ENCODE results near the gene PRPF19. TPM values are rescaled to one million over a fixed set of nuclear protein-coding genes. Genes with fewer than 3 reads are reported as not detected.

PRPF19 gene
- total RNA-seq (2014; rRNA removed; shearing (Covaris generic)), result 86.6 and 100.0 TPM in 2 replicates

DNA sequence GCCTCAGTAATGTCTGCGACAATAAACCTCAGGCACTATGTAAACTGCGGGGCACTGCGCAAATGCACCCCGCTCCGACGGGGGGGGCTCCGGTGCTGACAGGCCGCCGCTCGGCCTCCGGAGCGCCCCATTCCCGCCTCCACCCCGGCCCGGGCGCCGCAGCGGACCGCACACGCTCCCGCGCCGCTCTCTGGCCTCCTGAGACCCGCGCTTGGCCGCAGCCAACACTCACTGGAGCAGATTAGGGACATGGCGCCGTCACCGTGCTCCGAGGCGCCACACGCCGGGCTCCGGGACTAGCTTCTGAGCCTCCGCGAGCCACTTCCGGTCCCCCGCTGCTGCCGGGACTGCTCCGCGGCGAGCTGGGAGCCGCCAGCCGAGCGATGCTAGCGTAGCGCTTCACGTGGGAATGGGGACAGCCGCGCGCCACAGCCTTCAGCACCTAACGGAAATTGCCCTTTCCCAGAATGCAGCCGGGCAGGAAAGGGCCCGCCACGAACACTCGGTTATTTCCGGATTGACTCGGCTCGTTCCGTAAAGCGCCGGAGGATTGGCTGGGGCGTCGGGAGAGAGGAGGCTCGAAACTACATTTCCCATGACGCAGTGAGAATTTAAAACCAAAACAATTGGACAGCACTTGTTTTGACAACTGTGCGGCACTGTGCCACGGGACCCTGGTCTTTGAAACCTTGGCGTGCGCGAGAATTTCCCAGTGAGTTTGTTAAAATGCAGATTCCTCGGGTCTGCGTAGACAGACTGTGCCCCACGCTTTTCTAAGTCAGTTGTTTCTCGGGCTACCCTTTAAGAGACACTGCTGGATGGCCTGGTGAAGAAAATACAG lies at the start of gene PRPF19:
TSS of gene PRPF19 (minus strand) at position 454 of the 841 bp plus-strand sequence. CDS start at position 251, 203 bp downstream.
- DNase-seq (ENCODE audit: low read depth), result peak; percentile 94

DNA sequence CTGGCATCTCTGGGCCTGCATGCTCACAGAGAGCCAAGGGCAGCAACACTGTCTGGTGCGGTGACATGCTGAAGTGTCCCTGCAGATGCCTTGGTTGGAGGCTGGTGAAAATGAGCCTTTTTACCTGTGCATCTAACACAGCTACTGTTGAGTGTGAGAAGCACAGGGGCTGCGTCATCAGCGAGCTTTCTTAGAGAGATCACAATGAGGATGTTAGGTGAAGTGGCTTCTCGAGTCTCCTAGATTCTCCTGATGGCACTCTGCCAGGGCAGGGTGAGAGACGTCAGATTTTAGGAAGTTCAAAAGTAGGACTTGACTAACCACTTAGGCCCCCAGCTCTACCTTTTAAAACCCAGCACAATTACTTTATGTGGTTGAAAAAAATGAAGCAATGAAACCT lies 49.2 kb upstream of the PRPF19 start:
- DNase-seq (ENCODE audit: low read depth), result no peak

DNA sequence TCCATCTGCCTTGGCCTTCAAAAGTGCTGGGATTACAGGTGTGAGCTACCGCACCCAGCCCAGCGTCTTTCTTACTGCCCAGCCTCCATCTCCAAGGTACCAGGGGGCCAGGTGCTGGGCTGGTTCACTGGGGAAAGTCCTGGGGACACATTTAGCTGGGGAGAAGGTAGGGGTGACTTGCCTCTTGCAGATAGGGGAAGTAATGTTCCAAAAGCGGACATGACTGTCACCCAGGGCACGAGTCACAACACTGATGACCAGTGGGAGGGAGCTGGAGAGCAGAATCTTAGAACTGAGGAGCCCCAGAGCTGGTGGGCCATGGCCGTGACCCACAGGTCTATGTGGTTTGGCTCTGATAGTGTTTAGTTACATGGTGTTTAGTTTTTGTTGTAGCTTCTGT lies 48.0 kb upstream of the PRPF19 start:
- no peak for DNase-seq (ENCODE audit: low read depth)

DNA sequence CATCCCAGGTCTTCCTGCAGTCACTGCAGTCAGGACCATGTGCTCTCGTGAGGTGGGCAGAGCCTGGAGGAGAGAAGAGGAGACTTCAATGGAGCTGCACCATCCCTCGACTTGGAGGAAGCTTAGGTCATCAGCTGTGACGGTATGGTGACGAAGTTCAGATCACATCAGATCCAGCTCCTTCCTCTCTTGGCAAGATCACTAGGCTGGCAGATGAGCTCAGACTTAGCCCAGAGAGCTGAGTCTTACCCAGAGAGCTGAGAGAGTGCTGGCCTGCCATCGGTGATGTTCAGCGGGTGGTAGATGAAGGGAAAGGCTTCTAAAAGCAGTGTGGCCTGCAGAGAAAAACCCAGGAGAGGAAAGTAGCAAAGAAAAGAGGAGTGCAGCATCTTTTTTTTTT lies 47.4 kb upstream of the PRPF19 start:
- DNase-seq (ENCODE audit: low read depth), result no peak

DNA sequence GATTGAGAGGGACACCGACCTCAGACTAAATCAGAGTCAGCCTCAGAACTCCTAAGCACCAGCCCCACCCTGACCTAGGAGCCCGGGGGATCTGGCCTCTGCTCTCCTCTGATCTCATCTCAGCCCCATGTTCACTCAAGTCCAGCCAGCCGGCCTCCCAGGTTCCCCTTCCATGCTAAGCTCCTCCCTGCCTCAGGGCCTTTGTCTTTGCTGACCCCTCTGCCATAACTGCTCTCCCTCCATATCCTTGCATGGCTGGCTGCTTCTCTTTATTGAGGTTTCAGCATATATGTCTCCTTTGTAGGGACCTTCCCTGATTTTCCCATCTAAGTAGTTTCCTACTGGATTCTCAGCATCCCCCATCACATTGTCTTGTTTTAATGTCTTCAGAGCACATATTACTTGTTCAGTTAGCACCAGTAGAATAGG lies 46.4 kb upstream of the PRPF19 start:
- DNase-seq (ENCODE audit: low read depth), result no peak

DNA sequence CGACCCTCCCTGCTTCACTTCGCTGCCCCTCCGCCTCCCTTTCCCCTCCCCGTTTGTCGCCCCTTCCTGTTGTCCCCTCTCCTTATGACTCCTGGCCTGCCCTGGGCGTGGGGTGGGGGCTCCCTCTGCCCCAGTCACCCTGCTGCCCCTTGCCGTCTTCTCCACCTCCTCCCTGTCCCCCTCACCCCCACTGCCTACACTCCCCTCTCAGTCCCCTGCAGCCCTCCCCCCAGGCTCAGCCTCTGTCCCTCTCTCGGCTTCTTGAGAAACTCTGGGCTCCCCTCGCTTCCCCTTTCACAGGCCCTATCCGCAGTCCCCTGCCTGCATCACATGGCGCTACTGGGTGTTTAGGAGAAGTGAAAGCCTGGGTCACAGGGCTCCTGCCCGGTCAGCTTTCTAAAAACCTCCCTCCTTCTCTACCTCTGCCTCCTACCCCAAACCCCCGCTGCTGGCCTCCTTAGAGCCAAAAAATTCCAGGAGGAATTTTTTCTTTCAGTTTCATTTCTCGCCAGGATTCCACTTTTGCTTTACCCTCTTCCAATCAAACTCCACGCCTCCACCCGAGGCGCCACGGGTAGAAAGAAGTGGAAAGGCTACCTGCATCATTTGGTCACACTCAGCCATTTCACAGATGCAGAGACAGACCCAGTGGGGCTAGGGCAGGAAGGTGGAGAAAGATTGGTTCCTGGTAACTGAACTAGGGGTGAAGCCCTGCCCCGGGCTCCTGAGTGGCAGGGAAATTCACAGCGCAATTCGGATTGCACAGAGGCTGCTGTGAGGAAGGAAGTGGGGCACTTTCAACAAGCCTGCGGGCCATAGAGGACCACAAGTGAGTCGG lies 45.7 kb upstream of the PRPF19 start, which contains the start of gene SLC15A3:
TSS of gene SLC15A3 (minus strand) at position 273 of the 838 bp plus-strand sequence. CDS start 625 bp downstream, outside the sequence.
- peak; percentile 60 for DNase-seq (ENCODE audit: low read depth)

DNA sequence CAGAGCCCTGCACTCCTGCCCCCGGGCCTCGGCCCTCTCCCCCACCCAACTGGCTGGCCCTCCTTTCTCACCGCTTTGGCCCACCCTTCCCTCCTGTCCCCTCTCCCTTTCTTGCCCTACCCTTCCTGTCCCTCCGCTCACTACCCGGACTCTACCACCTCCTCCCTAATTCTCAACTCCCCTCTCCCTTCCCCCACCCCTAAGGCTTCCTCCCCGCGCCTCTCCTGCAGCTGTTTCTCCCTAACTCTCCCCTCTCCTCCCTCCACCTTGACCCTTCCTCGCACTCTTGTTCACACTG lies 45.2 kb upstream of the PRPF19 start:
- DNase-seq (ENCODE audit: low read depth), result no peak

DNA sequence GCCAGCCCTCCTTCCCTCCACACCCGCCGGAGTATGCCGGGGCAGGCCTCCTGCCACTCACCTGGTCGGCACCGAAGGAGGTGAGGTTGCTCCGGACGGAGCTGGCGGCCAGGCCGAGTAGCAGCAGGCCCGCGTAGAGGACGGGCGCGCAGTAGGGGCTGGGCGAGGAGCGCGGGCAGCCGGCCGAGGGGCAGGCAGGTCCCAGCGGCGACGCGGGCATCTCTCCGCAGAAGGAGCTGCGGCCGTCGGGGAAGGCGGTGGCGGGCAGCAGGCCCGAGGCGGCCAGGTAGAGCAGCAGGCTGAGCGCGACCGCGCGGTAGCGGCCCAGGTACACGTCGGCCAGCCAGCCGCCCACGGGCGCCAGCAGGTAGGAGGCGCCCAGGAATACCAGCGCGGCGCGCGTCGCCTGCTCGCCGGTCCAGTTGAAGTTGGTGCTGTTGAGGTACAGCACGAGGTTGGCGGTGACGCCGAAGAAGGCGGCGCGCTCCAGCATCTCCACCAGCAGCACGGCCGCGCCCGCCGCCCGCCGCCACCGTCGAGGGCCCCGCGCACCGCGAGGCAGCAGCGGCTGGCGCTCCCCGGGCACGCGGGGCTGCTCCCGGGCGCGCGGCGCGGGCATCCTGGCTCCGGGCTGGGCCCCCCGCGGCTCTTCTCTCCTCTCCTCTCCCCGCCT lies 44.7 kb upstream of the PRPF19 start:
- no peak for DNase-seq (ENCODE audit: low read depth)

DNA sequence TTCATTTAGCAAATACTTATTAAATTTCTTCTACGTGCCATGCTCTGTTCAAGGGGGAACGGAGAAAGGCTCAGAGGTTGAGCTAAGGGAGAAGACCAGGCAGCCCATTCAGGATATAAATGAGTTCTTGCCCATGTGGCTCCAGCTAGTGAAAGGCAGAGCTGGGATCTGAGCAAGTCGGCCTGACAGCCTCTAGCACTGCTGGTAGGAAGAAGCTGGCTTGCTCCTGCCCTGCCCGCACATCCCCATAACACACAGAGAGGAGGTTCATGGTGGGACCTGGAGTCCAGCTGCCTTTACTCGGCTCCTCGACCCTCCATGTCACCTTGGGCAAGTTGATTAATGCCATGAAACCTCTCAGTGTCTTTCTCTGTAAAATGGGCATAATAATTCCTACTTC lies 43.6 kb upstream of the PRPF19 start:
- no peak for DNase-seq (ENCODE audit: low read depth)

DNA sequence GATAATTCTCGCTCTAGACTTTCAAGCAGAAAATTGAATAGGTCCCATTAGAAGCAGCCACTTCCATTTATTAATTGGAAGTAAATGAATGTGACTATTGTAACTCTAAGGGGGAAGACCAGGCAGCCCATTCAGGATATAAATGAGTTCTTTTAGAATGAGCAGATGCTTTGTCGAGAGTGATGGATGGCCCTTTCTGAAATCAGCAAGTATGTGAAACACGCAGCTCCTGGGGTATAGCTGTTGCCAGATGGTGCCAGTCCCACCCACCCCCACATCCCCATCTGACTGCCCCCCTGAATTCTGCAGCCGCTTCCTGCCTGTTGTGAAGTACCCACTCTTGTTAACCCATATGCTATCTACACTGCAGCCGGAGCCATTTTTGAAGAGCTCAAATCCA lies 41.9 kb upstream of the PRPF19 start:
- DNase-seq (ENCODE audit: low read depth), result peak; percentile 26

DNA sequence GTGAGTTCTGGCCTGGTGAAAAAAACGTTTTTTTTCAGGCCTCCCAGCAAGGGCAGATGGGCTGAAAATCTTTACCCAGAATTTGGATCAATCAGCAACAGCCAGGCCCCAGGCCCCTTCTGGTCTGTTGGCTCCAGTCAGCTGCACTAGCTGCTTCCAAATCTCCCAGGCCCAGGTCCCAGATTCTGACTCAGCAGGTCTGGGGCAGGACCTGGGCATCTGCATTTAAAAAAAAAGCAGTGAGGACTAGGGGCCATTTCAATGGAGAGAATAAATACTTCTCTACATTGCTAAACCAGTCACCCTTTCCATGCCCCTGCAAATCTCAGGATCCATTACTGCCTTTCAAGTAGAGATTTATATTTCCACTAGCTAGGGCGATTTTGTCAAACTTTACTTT lies 41.3 kb upstream of the PRPF19 start:
- DNase-seq (ENCODE audit: low read depth), result no peak

DNA sequence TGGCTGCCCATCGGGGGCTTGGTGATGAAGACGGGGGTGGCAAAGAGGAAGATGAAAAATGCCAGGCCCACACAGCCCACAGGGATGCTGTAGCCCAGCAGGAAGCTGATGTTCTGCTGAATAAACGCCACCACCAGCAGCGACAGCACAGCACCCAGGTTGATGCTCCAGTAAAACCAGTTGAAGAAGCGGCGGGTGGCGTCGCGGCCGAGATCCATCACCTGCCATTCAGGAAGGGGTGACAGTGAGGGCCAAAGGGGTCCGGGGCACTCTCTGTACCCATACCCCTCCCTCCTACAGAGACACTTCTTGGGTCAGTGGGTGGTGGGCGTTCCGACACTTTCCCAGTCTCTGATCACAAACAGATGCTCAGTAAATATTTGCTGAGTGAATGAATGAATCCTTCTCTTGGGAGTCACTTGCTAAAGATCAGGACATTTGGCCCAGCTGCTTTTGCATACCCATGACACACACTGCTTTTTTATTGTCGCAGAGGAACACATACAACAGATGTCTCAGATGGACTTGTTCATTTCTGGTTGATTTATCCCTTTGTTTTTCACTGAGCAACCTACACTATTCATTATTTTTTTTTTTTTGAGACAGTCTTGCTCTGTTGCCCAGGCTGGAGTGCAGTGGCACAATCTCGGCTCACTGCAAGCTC lies 40.3 kb upstream of the PRPF19 start:
- DNase-seq (ENCODE audit: low read depth), result no peak

DNA sequence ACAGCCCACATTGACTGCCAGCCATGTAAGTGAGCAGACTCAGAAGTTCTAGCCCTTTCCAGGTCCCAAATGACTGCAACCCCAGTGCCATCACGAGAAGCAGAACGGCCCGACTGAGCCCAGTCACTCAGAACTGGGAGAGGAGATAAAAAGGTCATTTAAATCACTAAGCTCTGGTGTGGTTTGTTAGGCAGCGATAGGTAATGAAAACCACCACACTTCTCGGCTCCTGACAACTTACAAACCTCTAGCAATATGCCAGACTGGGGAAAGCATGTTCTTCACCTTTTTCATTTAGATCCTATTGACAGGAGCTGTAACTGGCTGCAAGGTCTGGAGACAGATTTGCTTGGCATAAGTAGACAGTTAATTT lies 38.9 kb upstream of the PRPF19 start:
- no peak for DNase-seq (ENCODE audit: low read depth)

DNA sequence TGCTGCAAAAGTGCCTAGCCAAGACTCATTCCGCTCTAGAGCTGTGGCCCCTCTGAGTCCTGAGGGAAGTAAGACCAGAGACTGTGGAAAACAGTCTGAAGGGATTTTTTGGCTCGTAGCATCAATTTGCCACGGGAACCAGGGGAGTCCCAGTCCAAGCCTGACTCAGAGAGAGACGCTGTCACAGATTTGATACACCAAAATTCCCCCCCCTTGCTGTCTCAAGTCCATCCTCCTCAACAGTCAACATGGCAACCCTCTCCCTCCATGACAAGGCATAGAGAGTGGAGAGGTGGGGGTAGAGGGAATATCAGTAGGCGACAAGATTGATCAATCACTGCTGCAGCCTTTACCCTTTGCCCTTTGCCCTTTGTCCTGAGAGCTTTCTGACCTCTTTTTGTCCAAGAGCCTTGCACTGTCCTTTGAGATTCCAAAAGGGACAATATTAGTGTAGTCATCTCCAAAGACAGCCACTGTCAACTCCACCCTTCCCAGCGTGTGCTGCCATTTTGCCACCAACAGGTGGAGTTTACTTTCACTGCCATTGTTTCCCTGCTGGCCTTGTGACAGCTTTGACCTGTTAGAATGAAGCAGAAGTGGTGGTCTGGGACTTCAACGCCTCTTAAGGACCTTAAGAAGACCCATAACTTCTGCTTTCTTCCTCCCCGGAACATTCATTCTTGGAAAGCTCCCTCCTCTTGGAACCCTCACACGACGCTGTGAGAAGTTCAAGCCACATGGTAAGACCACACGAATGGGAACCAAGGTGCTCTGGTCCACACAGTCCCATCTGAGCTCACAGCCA lies 38.3 kb upstream of the PRPF19 start:
- no peak for DNase-seq (ENCODE audit: low read depth)

DNA sequence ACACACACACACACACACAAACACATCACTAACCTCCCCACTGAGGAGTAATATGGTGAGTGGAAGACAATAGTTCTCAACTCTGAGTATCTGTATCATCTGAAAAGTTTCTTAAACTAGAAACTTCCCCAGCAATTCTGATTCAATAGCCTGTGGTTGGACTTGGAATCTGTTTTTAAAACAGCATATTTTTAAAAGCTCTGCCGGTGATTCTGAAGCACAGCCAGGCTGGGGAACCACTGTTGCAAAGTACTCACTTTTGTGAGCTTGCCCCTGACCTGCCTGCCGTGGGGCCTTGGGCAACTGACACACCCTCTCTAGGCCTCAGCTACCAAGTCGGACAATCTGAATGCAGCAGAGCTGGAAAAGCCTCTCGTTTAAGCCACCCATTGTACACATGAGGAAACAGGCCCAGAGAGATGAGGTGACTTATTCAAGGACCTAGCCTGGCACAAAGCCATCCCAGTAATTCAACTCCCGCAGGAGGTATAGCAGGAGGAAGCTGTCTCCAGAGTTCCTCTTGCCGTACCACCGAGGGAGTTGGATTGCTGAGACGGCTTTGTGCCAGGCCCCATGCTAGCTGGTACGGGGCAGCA lies 36.7 kb upstream of the PRPF19 start:
- no peak for DNase-seq (ENCODE audit: low read depth)

DNA sequence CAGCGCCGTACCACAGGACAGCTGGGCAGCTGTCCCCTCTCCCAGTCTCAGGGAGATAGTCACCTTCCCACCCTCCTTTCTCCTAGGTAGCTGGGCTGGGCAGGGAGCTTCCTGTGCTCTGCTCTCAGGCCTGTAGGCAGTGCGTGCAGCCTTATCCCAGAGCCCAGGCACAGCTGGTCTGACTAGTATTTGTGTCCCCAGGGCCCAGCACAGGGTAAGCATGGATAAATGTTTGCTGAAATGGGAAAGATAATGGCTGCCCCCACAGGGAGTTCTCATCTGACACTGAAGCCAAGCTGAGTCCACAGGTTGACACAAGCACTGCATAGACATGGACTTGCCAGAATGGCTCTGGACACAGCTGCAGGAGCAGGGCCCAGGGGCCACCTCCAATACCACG lies 35.8 kb upstream of the PRPF19 start:
- no peak for DNase-seq (ENCODE audit: low read depth)

DNA sequence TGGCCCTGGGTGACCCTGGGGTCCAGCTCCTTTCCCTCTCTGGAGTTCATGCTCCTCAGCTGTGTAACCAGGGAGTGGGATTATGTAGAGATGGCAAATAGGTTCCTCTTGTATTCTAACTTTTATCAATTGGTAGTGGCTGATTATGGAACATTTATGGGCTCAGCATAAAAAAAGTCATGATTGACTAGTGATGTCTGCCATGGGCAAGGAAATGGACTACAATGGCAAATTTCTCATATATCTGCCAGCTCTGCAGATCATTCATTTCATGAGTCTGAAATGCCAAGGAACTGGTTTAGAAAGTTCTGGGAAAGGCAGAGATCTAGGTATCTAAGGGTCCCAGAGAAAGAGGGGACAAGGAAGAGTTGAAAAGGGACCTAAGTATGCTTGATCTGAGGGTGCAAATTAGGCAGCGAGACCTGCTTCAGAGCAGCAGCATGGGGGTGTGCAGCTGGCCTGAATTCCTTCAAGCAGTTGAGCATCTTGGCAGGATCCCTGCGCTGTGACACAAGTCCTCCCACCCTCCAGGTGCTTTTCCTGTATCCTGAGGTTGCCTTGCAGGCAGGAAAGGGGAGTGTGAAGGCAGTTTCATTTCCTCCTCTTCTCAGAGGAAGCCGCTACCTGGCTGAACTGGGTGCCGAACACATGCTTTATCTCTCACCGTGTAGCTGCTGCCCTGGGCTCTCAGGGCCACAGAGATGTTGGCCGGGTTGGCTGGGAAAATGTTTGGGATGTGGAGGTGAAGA lies 35.2 kb upstream of the PRPF19 start:
- DNase-seq (ENCODE audit: low read depth), result no peak

DNA sequence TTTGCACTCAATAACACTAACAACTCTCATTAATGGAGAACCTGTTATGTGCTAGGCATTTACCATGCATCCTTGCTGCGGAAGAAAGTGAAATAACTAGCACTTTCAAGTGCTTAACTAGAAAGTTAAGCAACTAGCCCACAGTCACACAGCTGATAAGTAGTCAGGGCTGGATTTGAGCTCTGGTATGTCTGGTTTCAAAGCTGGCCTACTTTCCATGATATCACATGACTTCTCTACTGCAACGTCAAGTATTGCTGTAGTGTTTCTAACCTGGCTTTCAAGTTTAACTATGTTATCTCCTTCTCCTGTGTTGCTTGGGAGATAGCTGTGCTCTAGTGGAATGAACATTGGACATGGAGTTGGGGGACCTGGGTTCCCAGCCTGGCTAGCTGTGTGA lies 33.5 kb upstream of the PRPF19 start:
- DNase-seq (ENCODE audit: low read depth), result no peak

DNA sequence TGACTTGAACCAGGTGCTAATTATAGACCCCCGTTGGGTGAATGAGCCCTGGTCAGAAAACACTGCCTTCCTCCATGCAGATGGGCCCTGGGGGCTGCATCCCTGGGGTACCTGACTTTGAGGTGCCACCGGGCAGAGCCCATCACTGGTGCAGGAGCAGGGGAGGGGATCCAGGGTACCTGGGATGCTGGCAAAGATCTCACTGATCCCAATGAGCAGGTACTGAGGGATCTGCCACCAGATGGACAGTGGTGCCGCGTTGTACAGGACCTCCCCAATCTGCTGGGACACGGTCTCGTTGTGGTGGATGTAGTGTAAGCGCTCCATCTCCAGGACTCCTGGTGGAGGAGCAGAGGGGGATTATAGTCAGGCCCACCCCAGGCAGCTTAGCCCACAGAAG lies 32.9 kb upstream of the PRPF19 start:
- no peak for DNase-seq (ENCODE audit: low read depth)

DNA sequence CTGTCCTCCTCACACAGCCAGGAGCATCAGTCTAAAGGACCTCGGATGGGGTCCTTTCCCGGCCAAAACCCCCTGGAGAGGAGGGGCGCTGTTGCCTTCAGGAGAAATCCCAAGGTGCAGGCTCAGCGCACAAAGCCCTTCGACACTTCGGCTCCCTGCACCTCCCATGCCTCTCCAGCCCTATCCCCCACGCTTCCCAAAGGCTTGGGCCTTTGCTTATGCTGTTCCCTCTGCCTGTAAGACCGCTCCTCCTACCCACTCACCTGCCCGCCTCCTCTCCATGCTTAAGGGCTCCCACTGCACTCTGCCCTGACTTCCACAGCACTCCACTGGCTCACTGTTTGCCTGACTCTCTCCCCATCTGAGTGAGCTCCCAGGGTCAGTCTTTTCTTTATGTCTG lies 32.1 kb upstream of the PRPF19 start:
- no peak for DNase-seq (ENCODE audit: low read depth)

Data from RPMI7951 (cell line).